ENCODE data around the gene ADCY2.

The ADCY2 gene

DNA sequence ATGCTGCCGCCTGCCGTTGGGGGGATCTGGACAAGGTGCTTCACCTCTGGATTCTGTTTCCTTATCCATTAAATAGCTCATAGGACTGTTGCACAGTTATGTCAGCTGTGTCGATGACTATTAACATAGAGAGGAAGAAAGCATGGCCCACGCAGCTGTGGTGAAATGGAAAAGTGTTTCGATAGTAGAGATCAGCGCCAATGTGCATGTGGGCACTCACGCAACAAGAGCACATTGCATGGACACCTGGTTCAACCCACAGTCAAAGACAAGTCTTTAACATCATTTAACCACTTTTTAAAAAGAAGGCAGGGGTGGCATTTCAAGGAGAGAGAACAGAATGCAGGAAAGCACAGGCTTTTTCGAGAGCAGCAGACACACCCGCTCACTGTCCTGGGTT is 107.6 kb downstream of the ADCY2 start:
- no peak for DNase-seq (ENCODE audit: low spot score)

DNA sequence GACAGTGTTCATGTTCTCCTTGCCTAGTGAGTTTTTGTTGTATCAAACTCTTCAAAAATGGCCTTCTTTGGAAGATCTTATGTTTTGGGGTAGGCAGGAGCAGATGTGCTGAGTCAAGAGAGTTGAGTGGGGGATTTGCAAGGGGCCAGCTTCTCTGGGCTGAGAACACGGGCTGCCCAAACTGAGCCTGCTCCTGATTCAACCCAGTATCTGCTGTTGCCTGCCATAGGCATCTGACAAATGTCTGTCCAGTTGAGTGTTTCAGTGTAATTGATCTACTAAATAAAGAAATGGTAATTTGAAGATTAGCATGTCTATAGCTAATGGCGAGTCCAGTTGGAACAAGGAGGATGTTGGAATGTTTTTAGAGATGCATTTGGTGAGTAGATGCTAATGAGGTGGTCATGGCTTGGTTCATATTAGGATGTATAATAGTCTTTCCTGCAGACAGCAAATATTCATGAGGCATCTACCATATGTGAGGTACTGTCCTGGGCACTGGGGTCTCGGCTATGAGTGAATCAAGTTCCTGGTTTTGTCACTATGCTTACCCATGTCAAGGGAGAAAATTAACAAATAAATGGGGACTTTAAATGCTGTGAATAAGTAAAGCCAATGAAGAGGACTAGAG is 119.5 kb downstream of the ADCY2 start:
- DNase-seq (ENCODE audit: low spot score) = no peak

DNA sequence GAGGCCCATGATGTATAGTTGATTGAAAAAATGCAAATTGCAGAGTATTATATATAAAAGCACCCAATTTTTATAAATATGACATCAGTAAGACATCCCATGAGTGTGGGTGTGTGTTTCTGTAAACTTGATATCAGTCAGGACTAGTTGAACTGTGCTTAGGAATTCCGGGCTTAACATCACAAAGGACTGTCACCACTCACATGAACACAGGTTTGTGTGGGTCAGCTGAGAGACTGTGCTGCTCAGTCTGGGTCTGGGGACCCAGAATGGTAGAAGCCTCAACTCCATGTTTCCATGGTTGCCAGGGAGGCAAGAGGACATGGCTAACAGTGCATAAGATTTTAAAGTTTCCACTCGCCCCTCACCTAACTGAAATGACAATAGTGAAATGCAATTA is 120.3 kb downstream of the ADCY2 start:
- no peak for DNase-seq (ENCODE audit: low spot score)

DNA sequence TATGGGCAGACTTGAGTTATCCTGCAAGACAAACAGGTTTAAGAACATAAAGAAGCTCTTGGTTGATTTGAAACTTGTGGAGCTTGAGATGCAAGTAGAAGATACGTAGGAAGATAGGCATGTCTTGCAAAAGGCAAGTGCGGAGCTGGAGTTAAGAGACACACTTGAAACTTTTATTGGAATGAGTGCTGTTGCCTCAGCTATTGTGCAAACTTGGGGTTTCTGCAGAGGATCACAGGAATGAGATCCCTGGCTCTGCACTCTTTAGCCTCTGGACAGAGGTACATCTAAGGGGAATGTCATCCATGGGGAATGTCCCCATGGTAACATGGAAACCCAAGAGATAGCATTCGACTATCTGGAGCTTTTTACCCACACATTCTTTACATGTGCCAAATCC is 121.1 kb downstream of the ADCY2 start:
- no peak for DNase-seq (ENCODE audit: low spot score)

DNA sequence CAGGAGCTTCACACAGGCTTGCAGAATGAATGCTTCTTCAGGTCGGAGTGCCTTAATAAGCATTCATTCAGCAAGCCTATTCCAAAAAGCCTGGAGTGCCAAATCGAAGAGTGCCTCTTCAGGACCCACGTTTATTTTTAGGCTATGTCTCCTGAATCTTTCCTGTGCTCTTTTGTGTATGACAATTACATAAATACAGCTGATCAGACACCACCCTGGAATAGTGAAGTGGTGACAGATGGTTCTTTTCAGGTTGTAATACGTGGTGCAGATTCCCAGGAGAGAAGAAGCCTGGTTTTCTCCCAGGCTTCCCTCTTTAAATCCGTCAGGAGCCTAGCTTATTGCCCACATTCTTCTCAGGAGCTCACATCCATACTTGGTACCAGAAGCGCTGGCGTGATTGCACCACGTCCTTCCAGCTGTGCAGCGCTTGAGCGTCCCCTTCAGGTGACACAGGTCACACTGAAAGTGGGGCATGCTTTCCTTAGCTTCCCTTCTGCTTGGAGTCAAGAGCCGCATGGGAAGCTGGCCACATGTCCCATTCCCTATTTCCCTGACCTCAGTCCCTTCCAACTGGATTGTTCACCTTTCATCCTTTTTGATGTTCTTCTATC is 123.1 kb downstream of the ADCY2 start:
- DNase-seq (ENCODE audit: low spot score) = no peak

DNA sequence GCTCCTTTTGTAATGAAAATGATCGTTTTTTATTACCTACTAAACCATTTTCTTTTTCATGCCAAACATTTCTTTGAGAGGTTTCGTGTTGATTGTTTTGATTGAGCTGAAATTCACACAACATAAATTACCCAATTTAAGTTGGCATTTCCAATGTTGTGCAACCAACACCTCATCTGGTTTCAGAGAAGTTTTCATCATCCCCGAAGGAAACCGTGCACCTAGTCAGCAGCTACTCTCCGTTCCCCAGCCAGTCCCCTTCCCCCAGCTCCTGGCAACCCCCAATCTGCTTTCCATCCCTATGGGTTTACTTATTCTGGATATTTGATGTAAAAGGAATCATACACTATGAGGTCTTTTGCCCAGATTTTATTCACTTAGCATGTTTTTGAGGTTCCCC is 123.6 kb downstream of the ADCY2 start:
- no peak for DNase-seq (ENCODE audit: low spot score)

DNA sequence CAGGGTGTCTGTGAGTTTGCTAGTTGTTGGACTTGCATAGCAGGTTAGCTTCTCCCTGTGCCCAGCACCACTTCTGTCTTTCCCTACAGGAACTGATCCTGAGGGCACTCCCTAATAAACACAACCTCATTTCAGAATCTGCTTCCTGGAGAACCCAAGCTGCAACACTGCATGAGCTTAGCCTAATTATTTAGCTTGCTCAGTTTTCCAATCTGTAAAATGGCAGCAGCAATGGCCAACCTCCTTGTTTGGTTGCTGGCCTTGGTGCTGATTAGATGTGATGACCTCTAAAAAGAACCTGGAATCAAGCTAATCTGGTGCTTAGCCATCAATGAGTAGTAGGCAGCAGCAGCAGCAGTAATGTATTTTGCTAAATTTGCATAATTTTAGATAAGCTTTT is 133.9 kb downstream of the ADCY2 start:
- no peak for DNase-seq (ENCODE audit: low spot score)

DNA sequence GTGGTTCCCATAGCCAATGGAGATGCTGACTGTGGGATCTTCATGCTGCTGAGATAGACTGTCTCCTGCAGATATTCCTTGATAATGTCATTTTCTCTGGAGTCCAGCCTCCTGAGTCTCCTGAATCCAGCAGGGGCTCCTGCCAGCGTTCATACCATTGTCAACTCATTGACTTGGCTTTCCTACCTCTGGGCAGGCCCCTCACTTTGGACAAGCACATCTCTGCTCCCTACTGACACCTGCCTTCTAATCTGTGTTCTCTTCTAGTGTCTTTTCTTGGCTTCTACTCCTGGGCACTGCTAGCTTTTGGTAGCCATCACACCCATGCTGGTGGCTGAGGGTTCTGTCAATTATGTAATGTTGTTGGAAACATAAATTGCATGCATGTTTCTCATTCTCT is 138.0 kb downstream of the ADCY2 start:
- DNase-seq (ENCODE audit: low spot score) = no peak

DNA sequence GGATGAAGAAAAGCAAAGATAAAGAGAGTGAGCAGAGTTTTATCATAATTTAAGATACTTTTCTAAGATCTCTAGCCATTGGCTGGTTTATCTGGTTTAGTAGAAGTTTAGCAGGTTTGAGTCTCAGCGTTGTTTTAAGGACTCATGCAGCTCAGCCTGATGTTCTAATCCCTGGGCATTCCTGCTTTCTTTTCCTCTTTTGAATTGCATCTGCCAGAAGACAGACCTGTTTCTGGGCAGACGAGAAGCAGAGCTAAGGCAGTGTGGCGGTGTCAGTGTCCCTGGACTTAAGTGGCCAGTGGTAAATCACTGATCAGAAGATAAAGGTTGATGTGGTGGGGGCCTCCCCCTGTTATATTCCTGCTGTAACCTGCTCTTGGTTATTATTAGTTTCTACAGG is 138.6 kb downstream of the ADCY2 start:
- no peak for DNase-seq (ENCODE audit: low spot score)

DNA sequence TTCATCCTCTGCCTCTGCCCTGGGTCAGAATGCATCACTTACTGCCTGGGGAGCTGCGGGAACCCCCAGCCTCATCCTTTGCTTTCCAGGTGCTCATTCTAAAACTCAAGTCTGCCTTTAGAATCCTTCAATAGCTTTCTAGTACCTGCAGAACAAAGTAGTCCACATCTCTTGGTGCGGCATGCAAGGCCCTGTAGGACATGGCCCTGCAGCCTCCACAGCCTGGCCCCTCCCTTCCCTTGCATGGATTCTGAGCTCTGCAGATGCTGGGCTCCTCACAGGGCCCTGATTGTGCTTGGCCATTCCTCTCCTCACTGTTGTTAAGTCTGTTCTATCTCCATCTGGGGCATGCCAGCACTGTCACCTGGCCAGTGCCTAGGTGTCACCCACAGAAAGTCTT is 141.6 kb downstream of the ADCY2 start:
- no peak for DNase-seq (ENCODE audit: low spot score)

DNA sequence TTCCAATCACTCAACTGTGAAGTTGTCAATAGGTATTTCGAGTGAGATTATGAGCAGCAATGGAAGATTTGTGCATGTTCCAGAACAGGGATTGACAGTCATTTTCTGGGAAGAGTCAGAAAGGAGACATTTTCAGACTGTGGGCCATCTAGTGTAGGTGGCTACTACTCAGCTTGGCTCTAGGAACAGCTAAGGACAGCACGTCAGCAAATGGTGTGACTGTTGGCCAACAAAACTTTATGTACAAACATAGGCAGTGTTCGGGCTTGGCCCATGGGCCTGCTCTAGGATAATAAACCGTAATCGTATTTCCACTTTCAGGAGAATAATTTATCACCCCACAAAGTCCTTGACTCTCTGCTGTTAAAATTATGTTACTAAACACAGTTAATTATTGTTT is 143.6 kb downstream of the ADCY2 start:
- no peak for DNase-seq (ENCODE audit: low spot score)

DNA sequence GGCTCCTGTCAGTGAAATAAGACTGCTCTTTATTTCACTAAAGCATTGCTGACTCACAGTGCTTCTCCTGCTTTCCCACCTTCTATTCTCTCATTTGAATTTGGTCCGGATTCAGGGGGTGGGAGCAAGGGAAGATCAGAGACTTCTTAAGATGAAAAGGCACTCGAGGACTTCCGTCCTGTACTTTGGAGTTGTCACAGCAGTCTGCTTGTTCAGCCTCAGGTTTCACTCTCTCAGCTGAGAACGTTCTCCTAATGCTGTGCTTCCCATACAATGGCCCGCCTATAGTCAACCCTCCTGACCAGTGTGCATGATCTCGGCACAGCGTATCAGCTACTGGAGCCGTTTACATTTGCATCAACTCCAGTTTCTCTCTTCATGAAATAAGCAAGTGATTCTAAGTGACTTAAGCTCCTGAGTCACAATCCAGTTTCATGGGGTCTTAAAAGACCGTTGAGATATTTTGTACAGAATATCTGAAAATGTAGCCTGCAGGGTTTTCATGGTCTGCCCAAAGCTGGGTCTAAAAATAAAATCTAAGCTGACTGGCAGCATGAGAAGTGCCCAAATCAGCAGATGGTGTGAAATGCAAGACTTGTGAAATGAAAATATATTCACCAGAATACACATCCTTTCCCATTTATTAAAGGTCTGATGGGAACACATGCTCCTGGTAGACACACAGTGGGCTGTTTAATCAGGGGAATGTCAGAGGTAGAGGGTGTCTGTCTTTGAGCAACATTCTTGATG is 145.0 kb downstream of the ADCY2 start:
- no peak for DNase-seq (ENCODE audit: low spot score)

DNA sequence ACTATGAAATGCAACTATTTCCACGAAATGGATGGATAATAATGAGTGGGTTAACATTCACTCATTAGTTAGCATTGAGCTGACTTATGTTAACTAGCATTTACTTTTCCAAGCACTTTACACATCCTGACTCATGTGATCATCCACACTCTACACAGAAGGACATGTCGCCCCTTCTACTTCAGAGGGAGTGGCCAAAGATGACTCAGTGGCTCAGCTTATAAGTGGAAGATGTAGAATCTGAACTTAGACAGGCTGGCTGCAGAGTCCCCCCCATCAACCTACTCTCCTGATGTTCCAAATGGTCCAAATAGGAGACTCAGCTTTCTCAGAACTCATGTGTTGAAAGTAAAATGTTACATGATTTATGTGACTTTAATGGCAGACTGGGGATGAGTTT is 146.0 kb downstream of the ADCY2 start:
- DNase-seq (ENCODE audit: low spot score) = no peak

DNA sequence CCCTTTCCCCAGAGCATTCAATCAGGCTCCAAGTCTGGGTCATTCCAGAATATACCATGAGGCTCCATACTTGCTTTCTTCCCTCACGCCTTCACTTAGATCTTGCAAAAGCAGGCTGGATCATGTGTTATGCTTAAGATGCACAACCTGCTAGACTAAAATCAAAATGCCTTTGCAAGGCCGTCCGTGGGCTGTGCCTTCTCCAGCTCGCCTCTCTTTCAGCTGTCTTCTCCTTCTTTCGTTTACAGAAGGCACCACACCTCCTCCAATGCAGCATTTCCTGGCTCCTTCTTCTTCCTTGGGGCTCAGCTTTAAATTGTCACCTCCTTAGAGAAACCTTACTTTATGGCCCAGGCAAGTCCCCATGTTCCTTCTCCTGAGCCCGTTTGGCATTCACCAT is 150.6 kb downstream of the ADCY2 start:
- no peak for DNase-seq (ENCODE audit: low spot score)

DNA sequence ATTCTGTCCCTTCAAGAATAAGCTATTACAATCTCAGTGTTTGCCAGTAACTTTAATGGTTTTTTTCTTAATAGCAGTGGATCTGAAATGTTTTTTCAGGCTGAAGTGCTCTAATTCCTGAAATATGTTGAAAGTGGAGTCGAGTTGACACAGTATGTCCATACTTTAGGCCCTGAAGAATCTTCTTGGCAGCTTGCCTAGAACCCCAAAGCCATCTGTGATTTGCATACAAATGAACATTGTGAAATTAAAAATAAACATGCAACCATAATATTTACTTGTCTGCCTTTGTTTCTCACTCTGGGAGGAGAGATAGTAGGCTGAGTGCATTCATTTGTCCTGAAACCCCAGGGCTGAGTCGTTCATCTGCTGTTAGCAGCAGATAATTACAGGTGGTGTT is 152.7 kb downstream of the ADCY2 start:
- DNase-seq (ENCODE audit: low spot score) = no peak

DNA sequence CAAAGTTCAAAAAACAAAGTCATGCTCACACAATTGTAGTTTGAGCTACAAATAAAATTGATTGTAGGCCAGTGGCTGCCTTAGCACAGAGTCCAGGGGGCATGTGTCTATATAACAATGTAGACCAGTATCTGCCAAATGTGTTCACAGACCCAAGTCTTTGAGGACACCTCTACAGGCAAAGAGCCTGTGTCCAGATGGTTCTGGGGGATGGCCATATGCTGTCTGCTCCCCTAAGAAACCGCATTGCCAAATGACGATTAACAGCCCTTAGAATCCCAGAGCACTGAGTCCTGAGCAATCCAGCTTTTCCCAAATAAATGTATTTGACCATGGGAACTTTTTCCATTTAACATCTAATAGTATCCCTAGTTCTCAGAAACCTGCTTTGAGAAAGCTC is 169.6 kb downstream of the ADCY2 start:
- DNase-seq (ENCODE audit: low spot score) = no peak

DNA sequence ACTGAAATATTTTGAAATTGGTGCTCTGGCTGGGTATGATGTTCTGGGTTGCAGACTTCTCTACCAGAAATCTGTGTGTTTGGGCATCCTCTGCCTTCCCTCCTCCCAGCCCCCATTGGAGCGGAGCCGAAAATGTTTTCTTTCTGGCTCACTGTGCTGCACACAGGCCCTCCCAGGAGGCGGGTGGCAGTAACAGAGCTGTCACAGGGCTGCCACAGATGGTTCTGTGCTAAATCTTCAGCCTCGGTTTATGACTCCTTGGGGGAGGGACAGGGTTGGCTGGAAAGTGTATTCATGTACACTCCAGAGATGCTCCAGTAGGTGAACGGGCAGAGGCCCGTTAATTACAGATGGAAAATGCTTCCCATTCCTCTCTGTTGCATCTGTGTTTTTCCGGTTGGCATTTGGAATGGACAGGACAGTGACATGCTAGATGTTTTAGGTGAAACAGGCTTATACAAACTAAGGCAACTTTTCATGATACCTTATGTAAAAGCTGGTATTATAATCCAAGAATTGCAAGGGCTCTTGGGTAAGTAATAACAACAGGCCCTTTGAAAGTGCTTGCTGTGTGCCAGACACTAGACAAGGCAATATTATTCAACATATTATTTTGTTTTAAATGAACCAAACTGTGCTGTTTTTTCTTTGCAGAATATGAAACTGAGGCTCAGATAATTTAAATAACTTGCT is 180.2 kb downstream of the ADCY2 start:
- no peak for DNase-seq (ENCODE audit: low spot score)

DNA sequence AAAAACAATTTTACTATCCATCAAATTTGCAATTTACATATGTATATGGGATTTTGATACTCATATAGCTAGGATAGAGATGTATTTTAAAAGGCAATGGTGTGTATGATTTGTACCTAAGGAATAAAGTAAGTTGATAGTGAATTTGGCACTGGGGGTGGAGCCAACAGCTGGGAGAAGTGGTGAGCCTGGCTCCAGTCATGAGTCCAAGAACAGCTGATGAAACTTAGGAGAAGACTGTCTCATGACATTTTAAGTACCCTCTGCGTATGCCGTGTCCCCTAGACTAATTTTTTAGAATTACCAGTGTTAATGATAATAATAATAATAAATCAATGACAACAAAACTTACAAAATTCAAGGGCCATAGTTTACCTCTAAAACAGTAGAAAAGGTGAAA is 181.4 kb downstream of the ADCY2 start:
- no peak for DNase-seq (ENCODE audit: low spot score)

DNA sequence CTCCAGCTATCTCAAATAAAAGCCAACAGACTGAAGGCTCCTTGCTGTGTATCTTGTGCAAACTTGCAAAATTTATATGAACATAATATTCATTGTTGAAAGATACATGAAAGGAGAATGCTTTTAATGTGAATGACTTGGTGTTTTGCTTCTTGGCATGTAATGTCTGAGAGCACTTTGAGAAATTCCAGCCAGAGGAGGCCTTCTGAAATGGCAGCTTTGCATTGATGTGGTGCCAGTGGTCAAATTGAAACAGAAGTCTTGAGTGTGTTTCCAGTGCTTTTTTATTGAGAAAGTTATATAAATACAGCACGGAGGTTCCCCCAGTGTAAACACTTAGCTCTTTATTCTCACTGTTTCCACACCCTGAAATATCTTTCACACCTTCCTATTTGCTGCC is 182.1 kb downstream of the ADCY2 start:
- no peak for DNase-seq (ENCODE audit: low spot score)

DNA sequence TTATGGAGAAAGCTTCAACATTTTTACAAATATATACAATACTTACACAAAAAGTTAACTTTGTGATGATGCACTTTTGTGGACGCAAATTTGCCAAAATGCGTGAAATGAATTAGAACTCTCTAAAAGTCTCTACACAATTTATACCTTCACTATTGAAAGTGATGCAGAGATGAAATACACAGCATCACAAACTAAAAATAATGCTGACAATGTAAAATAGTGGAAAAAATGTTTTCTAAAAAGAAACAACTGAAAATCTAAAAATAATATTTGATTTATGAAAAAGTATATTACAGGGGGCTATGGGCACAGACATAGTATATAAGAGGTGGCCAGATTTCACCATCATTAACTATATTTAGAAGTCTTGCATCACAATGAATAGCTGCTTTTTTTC is 188.8 kb downstream of the ADCY2 start:
- no peak for DNase-seq (ENCODE audit: low spot score)

DNA sequence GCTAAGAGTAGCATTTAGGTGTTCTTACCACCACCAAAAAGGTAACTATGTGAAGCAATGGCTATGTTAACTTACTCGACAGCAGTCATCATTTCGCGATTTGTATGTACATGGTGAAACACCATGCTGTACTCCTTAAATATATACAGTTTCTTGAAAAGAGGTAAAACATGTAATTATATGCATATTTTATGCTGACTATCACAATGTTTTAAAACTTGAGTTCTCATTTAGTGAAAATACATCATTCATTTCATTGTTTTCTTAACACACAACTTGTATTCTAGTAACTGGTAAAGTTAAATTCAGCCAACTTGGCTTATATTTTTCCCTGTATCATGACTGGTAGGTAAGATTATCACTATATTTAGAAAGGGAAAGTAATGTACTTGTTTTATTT is 189.9 kb downstream of the ADCY2 start:
- DNase-seq (ENCODE audit: low spot score) = no peak

DNA sequence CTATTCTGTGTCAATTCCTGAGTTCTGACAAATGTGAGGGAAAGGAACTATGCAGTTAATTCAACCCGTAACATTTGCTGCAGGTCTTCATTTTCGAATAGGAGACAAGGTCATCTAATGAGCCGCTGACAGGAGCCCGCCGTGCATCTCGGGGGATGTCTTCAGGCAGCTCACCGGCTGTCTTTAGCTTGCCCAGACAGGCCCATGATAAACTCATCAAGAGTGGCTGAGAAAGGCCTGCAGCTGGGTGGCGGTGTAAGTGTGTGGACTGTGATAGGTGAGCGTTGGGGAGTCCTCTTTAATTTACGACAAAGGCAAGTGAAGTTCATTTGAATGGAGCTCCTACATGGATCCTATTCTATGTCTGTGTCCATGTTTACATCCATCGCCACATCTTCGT is 190.5 kb downstream of the ADCY2 start:
- DNase-seq (ENCODE audit: low spot score) = no peak

DNA sequence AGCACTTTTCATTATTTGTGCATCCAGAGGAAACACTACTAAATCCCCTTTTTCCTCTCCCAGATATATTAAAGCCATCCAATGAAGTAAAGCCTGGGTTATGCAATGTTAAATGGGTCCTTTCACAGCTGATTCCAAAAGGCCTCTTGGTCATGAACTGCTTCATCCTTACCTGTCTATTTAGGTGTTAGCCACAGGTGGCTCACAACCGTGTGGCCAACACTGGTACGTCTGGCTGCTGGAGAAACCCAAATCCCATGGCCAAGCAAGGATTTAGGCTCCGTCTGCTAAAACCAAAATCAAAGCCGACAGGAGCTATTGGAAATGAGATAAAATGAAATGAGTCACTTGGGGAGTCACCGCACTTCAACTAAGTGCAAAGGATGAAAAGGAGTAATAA is 193.9 kb downstream of the ADCY2 start:
- no peak for DNase-seq (ENCODE audit: low spot score)

Measured in kidney capillary endothelial cell (primary cell).